MM.1S (cell line): Measurements from ENCODE around the gene ADAMTS7.
"Not testable (repeated sequence)": the region's sequence is repeated elsewhere in the genome, so short reads cannot be mapped to it uniquely, and the experiment has no call there.

Source experiments
- DNase-seq: peaks from one replicate; pipeline ENCODE4 v3.0.0-alpha.2; 2015
- H2AFZ ChIP-seq: fragments of 300-600 bp; sonication (generic); 2 replicates; pipeline ENCODE4 v1.6.0; 2016; ENCODE audit warnings: antibody characterized with exemption, low read length
- H3F3A ChIP-seq: fragments of 300-600 bp; sonication (generic); 2 replicates; pipeline ENCODE4 v1.6.1; 2016; ENCODE audit warnings: mild to moderate bottlenecking, antibody characterized with exemption, low read length, moderate library complexity, mixed read lengths; ENCODE audit not compliant: insufficient read depth
- H3K27ac ChIP-seq: fragments of 300-600 bp; sonication (generic); 2 replicates; pipeline ENCODE4 v1.5.1; 2016; ENCODE audit warnings: mild to moderate bottlenecking, low read length
- H3K27me3 ChIP-seq: fragments of 300-600 bp; sonication (generic); replicated peaks from 2 replicates; pipeline ENCODE4 v1.6.0; 2016; ENCODE audit warnings: low read length; ENCODE audit not compliant: insufficient read depth
- H3K36me3 ChIP-seq: fragments of 300-600 bp; sonication (generic); replicated peaks from 2 replicates; pipeline ENCODE4 v1.6.1; 2016; ENCODE audit warnings: mild to moderate bottlenecking, low read length, mixed read lengths; ENCODE audit not compliant: insufficient read depth
- H3K4me1 ChIP-seq: fragments of 300-600 bp; sonication (generic); 2 replicates; pipeline ENCODE4 v1.6.1; 2016; ENCODE audit warnings: low read length, mixed read lengths
- H3K4me2 ChIP-seq: fragments of 300-600 bp; sonication (generic); 2 replicates; pipeline ENCODE4 v1.6.0; 2016; ENCODE audit warnings: low read depth, low read length
- H3K4me3 ChIP-seq: fragments of 300-600 bp; sonication (generic); 2 replicates; pipeline ENCODE4 v1.5.1; 2016; ENCODE audit warnings: low read length, mixed read lengths
- H3K79me2 ChIP-seq: fragments of 300-600 bp; sonication (generic); 2 replicates; pipeline ENCODE4 v1.6.1; 2016; ENCODE audit warnings: mixed run types, low read length, mixed read lengths
- H3K9ac ChIP-seq: fragments of 300-600 bp; sonication (generic); 2 replicates; pipeline ENCODE4 v1.6.1; 2016; ENCODE audit warnings: low read length, mixed read lengths
- H3K9me2 ChIP-seq: fragments of 300-600 bp; sonication (generic); replicated peaks from 2 replicates; pipeline ENCODE4 v1.6.1; 2016; ENCODE audit warnings: mild to moderate bottlenecking, low read length, mixed read lengths; ENCODE audit not compliant: insufficient read depth
- H3K9me3 ChIP-seq: fragments of 300-600 bp; sonication (generic); replicated peaks from 2 replicates; pipeline ENCODE4 v1.6.1; 2016; ENCODE audit warnings: mild to moderate bottlenecking, low read length, mixed read lengths; ENCODE audit not compliant: insufficient read depth
- H4K20me1 ChIP-seq: fragments of 300-600 bp; sonication (generic); 2 replicates; pipeline ENCODE4 v1.6.1; 2016; ENCODE audit warnings: mild to moderate bottlenecking, low read length, moderate library complexity, mixed read lengths; ENCODE audit not compliant: insufficient read depth
- EZH2 ChIP-seq: fragments of 300-600 bp; sonication (generic); optimal IDR thresholded peaks from 2 replicates; pipeline ENCODE3; 2017; ENCODE audit warnings: low read depth, mild to moderate bottlenecking, antibody characterized with exemption, low read length, mixed read lengths
- EZH2phosphoT487 ChIP-seq: fragments of 300-600 bp; sonication (generic); IDR thresholded peaks from 2 replicates; pipeline ENCODE4 v1.6.1; 2018; ENCODE audit warnings: antibody characterized with exemption, low read length
- TF ChIP-seq, protein P1 (sequence below): fragments of 300-600 bp; sonication (generic); IDR thresholded peaks from 2 replicates; pipeline ENCODE4 v1.5.1; 2016; ENCODE audit warnings: antibody characterized with exemption, low read length, mixed read lengths

ADAMTS7 gene

DNA sequence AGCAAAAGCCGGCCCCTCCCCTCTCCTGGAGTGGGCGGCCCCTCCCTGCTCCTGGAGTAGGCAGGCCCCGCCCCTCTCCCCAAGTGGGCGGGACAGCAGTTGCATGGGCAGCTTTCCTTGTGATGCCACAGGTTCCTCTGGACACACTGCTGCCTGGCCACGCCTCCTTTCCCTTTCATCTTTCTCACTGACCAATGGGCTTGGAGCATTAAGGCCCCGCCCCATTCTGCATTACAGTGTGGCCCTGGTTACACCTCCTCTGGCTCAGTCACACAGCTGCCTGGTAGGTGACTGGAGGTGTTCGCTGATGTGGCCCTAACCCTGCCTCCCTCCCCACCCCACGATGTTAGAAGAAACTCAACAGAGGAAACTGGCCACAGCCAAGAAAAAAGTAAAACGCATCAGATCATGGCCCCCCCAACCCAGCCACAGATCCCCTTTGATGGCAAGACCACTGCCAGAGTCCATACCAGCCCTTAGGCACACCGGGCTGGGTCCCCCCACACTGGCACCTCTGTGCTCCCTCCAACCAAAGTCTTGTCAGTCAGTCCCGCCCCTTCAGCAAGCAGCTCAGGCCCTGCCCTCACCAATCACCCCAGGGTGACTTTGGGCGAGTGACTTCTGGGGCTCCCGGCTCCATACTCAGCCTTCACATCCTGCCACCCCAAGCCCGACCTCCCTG is 84.3 kb downstream of the ADAMTS7 start:
- H3K79me2 ChIP-seq = no peaks in the 10 kb centered on the region
- no peaks in the 10 kb centered on the region; the same call in 1 of the 2 replicates for H3F3A ChIP-seq
- DNase-seq = peak; percentile 79
- no peak overlapping the region for H3K27ac ChIP-seq
- H3K9ac ChIP-seq = no peak overlapping the region
- H3K4me1 ChIP-seq = no peaks in the 10 kb centered on the region
- no peak overlapping the region for H3K4me3 ChIP-seq
- H4K20me1 ChIP-seq = no peaks in the 10 kb centered on the region
- no peaks in the 10 kb centered on the region for H3K27me3 ChIP-seq
- H3K4me2 ChIP-seq = no peak overlapping the region
- H3K36me3 ChIP-seq = no peaks in the 10 kb centered on the region
- H3K9me2 ChIP-seq = no peaks in the 10 kb centered on the region
- TF ChIP-seq, protein P1, sequence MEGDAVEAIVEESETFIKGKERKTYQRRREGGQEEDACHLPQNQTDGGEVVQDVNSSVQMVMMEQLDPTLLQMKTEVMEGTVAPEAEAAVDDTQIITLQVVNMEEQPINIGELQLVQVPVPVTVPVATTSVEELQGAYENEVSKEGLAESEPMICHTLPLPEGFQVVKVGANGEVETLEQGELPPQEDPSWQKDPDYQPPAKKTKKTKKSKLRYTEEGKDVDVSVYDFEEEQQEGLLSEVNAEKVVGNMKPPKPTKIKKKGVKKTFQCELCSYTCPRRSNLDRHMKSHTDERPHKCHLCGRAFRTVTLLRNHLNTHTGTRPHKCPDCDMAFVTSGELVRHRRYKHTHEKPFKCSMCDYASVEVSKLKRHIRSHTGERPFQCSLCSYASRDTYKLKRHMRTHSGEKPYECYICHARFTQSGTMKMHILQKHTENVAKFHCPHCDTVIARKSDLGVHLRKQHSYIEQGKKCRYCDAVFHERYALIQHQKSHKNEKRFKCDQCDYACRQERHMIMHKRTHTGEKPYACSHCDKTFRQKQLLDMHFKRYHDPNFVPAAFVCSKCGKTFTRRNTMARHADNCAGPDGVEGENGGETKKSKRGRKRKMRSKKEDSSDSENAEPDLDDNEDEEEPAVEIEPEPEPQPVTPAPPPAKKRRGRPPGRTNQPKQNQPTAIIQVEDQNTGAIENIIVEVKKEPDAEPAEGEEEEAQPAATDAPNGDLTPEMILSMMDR = no peak
- TF ChIP-seq EZH2 (no peak), EZH2phosphoT487 (no peak)
- no peaks in the 10 kb centered on the region for H3K9me3 ChIP-seq
- H2AFZ ChIP-seq = no peak overlapping the region

DNA sequence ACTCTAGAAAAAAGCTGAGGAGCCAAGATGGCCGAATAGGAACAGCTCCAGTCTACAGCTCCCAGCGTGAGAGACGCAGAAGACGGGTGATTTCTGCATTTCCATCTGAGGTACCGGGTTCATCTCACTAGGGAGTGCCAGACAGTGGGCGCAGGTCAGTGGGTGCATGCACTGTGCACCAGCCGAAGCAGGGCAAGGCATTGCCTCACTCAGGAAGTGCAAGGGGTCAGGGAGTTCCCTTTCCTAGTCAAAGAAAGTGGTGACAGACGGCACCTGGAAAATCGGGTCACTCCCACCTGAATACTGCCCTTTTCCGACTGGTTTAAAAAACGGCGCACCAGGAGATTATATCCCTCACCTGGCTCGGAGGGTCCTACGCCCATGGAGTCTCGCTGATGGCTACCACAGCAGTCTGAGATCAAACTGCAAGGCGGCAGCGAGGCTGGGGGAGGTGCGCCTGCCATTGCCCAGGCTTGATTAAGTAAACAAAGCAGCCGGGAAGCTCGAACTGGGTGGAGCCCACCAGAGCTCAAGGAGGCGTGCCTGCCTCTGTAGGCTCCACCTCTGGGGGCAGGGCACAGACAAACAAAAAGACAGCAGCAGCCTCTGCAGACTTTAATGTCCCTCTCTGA is 91.3 kb downstream of the ADAMTS7 start:
- not testable (repeated sequence) for H3K4me2 ChIP-seq, H3K9ac ChIP-seq, H3K9me3 ChIP-seq, H4K20me1 ChIP-seq, H3K27me3 ChIP-seq, H3K4me3 ChIP-seq, H3F3A ChIP-seq, H3K36me3 ChIP-seq, H2AFZ ChIP-seq, H3K79me2 ChIP-seq, H3K9me2 ChIP-seq, H3K27ac ChIP-seq, H3K4me1 ChIP-seq
- peak; percentile 29 for DNase-seq

DNA sequence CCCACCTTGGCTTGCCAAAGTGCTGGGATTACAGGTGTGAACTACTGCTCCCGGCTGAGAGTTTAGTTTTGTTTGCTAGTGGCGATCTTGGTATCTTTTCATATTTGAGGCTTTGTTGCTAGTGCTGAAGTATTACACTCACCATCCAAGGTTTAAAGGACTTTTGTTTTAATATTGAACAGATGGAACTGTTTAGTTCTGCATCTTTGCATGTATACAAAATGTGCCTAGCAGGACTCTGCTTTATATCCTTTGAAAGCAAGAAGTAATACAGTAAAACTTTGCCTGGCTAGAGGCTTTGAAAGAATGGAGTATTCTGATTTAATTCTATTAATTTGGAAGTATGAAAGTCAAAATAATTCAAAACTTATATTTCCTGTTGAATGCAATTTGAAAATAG is 92.4 kb downstream of the ADAMTS7 start:
- Histone ChIP-seq H4K20me1 (no peaks in the 10 kb centered on the region), H2AFZ (no peak overlapping the region), H3K36me3 (no peaks in the 10 kb centered on the region), H3K4me1 (no peaks in the 10 kb centered on the region), H3K4me2 (no peak overlapping the region), H3K27me3 (no peaks in the 10 kb centered on the region), H3K9me3 (no peaks in the 10 kb centered on the region), H3K9ac (no peak overlapping the region), H3F3A (no peaks in the 10 kb centered on the region), H3K79me2 (no peaks in the 10 kb centered on the region), H3K9me2 (no peaks in the 10 kb centered on the region), H3K4me3 (no peak overlapping the region), H3K27ac (no peak overlapping the region)
- no peak for TF ChIP-seq EZH2
- no peak for TF ChIP-seq EZH2phosphoT487
- TF ChIP-seq, protein P1 = no peak
- DNase-seq = no peak

DNA sequence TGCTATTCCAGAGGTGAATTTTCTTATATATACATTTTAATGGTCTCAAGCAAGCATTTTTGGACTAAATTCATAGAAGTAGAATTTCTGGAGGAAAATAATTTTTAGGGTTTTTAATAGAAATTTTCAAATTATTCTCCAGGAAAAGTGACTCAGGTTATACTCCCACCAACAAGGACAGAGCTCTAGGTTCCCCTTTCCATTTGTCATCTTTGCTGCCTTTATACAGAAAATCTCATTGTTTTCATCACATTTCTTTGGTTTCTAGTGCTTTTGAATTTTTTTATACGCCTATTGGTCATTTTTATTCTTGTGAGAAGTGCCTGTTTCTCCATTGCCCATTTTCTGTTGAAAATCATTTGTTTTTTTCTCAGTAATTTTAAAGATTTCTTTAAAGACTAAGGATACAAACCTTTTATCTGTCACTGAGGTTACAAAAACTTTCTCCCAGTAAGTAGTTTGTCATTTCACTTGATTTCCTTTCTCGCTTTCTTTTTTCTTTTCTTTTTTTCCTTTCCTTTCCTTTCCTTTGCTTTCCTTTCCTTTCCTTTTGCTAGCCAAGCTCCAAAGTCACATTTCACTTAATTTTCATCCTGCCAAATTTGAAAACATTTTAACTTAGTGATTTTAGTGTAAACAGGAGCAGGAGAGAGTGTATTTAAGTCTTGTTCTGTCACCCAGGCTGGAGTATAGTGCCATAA is 93.2 kb downstream of the ADAMTS7 start:
- Histone ChIP-seq H3K36me3 (no peaks in the 10 kb centered on the region), H3K4me3 (no peak overlapping the region), H3K9me2 (no peaks in the 10 kb centered on the region), H2AFZ (no peak overlapping the region), H3K4me2 (no peak overlapping the region), H3K9me3 (no peaks in the 10 kb centered on the region), H3F3A (no peaks in the 10 kb centered on the region), H3K27me3 (no peaks in the 10 kb centered on the region), H3K4me1 (no peaks in the 10 kb centered on the region; the same call in 1 of the 2 replicates), H3K27ac (no peak overlapping the region), H3K9ac (no peak overlapping the region), H3K79me2 (no peaks in the 10 kb centered on the region), H4K20me1 (no peaks in the 10 kb centered on the region)
- TF ChIP-seq EZH2phosphoT487 (no peak), EZH2 (no peak)
- TF ChIP-seq, protein P1 = no peak
- DNase-seq = no peak
